Stimulated activated CD8-positive, alpha-beta memory T cell treated with anti-CD3 and anti-CD28 coated beads, Interleukin-7, amount 100 ng/mL, for 4 hours (primary cell): Measurements from ENCODE around the gene TNFAIP8L1.
"Not testable (repeated sequence)": the region's sequence is repeated elsewhere in the genome, so short reads cannot be mapped to it uniquely, and the experiment has no call there.

Source experiments
- DNase-seq, 2 donors: peaks; one replicate each; pipeline ENCODE4 v3.0.0-alpha.2; 2020; ENCODE audit warnings: low read depth in 2 of 2

The TNFAIP8L1 gene

DNA sequence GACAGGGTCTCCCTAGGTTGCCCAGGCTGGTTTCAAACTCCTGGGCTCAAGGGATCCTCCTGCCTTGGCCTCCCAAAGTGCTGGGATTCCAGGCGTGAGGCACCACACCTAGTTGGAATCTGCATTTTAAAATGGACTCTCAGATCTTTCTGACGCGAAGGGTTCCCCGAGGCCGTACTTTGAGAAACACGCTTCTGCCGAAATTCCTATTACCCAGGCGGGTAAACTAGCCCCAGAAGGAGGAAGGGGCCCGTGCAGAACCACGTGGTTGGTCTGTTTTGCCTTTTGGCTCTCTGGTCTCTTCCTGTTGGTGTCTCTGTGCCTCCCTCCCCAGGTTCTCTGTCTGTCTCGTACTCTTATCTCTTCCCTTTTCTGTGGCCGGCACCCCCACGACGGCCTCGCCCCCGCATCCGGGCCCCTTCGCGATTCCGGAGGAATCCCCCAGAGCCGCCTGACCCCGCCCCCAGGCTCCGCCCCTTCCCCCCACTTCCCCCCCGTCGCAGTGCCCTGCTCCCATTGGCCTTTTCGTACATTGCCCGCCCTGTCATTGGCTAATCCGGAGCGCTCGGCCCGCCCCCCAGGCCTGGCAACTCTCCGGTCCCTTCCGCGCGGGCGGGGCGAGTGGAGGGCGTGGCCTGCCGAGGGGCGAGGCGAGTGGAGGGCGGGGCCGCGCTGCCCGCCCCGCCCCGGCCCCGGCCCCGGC lies at the start of gene TNFAIP8L1:
Gene TNFAIP8L1 (plus strand): TSS at position 689 of the 703 bp plus-strand sequence. CDS start 12,354 bp downstream, outside the sequence.
- DNase-seq: peak; percentile 99

DNA sequence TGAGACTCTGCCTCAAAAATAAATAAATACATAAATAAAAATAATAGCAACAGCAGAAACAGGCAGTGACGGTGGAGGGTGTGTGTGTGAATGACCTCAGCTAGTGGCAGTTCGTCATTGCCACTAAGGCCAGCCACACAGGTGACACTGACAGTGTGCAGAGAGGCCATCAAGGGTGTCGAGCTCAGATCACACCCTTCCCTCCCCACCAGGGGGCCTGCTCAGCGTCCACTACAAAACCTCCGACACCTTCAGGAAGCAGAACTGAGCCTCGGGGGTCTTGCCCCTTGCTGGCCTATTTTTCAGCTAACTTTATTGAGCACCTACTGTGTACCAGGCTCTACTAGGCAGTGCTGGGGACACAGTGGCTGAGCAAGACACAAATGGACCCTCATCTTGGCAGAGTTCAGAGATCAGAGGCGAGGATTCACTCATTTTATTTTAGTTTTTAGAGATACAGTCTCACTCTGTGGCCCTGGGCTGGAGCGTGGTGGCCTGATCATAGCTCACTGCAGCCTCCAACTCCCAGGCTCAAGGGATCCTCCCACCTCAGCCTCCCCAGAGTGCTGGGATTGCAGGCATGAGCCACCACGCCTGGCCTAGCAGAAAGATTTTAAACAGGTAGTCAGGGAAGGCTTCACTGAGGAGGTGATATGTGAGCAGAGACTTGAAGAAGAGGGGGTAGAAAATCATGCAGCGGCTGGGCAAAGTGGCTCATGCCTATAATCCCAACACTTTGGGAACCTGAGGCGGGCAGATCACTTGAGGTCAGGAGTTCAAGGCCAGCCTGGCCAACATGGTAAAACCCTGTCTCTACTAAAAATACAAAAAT lies 49.5 kb upstream of the TNFAIP8L1 start:
- DNase-seq: no peak

DNA sequence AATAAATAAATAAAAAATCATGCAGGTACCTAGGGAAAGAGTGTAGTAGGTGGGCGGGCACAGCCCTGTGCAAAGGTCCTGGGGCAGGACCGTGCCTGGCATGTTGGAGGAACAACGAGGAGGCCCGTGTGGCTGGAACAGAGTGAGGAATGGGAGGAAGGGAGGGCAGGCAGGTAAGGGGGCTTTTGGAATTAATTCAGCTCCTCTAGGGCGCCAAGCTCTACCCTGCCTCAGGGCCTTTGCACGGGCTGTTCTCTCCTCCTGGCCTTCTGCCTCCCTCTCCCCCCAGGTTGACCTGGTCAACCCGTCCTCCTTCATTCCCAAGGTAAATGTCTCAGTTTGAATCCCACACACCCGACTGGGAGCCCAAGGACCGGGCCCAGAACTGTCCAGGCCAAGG lies 48.8 kb upstream of the TNFAIP8L1 start:
- DNase-seq: no peak

DNA sequence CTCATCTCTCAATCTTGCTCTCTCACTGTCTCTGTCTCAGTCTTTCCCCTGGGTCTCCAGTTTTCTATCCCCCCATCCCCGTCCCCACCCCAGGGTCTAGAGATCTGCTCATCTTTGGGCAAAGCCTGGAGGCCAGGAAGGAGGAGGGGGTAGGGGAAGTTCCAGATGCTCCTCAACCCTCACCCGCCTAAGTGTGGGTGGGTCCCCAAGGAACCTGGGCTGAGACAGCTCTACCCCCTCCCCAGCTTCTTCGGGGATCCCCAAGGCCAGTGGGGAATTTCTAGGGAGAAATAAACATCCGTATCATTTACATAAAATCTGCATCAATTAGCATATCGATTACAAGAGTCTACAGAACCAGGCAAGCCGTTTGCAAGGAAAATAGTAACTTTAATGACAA lies 48.0 kb upstream of the TNFAIP8L1 start:
- DNase-seq: no peak

DNA sequence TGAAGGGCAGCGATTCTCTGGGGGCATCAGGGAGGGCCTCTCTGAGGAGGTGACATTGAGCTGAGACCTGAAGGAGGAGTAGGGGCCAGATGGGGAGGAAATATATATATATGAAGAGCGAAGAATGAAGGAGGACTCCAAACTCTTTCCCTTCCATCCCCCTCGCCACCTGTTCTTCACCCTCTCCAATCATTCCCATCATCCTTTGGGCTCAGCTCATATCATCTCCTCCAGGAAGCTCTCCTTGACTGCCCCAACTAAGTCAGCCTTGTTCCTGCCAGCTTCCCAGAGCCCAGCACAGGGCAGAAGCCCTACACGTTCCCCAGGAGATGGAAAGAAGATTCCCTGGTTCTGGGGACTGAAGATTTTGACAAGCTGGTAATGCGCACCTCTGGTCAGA lies 46.9 kb upstream of the TNFAIP8L1 start:
- DNase-seq: no peak

DNA sequence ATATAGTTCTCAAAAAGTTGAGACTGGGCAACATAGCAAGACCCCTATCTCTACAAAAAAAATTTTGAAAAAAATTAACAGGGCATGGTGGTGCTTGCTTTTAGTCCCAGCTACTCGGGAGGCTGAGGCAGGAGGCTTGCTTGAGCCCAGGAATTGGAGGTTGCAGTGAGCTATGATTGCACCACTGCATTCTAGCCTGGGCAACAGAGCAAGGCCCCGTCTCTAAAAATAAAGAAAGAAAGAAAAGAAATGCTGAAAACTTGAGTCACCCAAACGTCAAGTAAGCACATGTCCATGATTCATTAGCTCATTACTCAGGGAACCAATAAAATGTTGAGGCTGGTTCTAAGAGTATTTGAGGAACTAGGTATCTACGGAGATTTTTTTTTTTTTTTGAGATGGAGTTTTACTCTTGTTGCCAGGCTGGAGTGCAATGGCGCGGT lies 45.9 kb upstream of the TNFAIP8L1 start:
- no peak for DNase-seq

DNA sequence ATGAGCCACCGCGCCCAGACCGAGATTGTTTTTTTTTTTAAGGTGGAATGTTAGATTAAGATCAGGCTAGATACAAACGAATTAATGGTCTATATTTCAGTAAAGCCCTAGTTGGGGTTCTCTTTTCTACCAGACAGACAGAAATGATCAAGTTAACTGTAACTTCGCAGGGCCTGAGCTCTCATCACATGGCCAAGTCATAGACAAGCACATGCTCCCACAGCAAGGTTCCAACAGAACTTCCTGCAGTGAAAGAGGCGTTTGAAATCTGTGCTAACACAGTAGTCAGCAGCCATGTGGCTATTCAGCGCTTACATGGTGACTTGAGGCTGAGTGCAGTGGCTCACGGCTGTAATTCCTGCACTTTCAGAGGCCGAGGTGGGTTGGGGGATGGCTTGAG lies 45.1 kb upstream of the TNFAIP8L1 start:
- DNase-seq: no peak

DNA sequence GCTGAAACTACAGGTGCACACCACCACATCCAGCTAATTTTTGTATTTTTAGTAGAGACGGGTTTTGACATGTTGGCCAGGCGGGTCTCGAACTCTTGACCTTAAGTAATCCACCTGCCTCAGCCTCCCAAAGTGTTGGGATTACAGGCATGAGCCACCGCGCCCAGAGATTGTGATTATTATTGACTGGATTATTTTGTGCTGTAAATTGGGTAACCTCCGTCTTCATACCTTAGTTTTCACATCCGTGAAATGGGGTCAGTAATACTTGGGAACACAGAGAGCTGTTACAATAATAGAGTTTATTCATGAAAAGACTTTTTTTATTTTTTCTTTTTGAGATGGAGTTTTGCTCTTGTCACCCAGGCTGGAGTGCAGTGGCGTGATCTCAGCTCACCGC lies 44.2 kb upstream of the TNFAIP8L1 start:
- DNase-seq: not testable (repeated sequence)

DNA sequence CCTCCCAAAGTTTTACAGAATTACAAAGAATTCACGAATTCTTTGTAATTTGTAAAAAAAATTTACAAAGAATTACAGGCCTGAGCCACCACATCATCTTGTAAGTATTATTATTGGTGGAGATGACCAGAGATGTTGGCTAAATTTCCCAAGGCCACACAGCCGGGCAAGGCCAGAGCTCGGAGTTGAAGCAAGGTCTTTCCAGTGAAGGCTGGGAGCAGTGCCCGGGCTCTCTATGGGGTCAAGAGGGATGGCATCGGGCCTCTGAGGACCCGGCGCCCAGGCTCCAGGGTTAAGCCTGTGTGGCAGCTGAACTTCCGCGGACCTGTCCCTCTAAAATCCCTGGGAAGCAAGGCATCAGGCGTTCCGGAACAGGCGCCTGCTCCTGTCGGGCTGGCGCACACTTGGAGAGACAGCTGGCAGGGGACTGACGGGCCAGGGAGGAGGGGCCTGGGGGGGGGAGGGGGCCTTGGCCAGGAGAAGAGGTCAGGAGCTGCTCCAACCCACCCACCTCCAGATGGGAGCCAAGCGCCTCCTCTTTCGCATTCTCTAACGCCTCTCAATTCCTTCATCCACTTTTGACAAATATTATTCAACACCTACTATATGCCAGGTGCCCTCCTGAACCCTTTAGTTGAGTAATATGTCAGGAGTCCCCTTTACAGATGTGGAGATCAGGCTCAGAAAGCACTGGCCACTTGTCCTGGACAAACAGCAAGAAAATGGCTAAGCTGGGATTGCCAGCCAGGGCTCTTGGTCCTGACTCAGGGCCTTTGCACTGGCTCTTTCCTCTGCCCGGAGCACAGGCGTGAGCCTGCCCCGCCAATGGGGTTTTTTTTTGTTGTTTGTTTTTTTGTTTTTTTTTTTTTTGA lies 43.0 kb upstream of the TNFAIP8L1 start:
- DNase-seq: no peak

DNA sequence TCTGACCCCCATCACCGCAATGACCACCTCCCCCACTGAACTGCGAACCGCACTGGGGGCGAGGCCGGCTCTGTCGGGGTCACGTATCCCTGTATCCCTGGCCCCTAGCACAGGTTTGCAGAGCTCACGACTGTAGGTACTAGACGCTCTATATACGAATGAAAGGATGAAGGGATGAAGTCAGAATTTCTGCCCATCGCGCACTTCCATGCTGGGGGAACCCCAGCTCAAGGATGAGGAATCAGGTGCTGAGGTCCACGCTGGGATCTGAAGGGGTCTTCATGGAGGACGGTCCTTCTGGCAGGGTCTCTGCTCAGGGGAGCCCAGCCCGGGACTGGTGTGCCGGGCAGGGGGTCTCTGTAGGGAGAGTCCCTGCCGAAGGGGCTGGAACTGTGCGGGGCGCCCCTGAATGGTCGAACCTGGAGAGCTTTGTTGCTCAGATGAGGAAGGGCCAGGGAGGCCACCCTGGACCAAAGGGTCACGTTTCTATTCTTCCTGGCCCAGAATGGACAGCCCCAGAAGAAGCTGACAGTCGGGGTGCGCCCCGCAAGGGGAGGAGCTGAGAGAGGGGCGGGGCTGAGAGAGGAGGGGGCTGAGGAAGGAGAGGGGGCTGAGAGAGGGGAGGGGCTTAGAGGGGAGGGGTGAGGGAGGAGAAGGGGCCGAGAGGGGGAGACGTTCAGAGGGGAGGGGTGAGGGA lies 41.9 kb upstream of the TNFAIP8L1 start:
- no peak for DNase-seq

DNA sequence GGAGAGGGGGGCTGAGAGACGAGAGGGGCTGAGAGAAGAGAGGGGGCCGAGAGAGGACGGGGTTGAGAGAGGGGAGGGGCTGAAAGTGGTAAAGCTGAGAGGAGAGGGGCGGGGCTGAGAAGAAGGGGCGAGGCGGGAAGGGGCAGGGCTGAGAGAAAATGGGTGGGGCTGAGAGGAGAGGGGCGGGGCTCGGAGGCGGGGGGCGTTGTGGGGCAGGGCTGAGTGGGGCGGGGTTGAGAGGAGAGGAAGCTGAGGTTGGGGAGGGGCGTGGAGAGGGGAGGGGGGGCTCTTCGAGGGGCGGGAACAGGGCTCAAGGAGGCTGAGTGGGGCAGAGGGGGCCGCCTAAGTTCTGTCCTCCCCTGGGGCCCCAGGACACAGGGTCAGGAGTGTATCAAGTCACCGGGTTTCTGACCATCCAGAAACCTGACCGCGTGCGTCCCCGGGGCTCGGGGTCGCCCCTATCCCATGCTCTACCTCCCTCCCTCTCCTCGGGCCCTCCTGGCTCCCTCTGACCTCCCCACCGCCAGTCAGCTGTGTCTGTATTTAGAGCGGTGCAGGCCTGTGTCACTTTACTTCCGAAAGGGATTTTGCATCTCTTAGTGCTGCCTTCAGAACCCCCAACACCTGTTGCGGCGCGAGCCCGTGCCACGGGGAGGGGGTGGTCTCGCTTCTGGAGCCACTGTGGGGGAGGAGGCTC lies 41.2 kb upstream of the TNFAIP8L1 start:
- peak; percentile 8 to 31 for DNase-seq

DNA sequence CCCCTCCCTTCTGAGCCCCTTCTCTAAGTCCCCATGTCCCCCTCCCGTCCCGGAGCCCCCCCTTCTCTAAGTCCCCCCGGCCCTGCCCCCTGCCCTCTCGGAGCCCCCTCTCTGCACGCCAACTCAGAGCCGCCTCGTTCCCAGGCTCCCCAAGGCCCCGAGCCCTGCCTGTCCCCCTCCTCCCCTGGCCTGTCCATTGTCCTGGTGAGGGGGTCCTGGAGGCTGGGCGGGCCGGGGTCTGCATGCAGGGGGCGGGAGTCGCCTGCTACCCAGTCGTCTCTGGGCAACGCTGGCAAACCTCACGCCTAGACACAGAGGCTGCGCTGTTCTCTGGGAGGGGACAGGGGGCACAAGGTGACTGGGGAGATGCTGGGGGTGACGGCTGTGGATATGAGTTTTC lies 40.6 kb upstream of the TNFAIP8L1 start:
- DNase-seq: no peak

DNA sequence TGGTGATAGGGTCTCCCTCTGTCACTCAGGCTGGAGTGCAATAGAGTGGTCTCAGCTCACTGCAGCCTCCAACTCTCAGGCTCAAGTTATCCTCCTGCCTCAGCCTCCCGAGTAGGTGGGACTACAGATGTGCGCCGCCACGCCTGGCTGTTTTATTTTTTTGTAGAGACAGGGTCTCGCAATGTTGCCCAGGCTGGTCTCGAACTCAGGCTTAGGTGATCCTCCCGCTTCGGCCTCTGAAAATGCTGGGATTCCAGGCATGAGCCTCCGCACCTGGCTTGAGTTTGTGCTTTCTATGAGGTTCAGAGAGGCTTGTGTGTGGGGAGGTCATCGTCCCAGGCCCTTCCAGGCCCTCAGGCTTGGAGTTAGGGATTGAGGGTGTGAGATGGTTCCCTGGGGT lies 39.2 kb upstream of the TNFAIP8L1 start:
- DNase-seq: no peak

DNA sequence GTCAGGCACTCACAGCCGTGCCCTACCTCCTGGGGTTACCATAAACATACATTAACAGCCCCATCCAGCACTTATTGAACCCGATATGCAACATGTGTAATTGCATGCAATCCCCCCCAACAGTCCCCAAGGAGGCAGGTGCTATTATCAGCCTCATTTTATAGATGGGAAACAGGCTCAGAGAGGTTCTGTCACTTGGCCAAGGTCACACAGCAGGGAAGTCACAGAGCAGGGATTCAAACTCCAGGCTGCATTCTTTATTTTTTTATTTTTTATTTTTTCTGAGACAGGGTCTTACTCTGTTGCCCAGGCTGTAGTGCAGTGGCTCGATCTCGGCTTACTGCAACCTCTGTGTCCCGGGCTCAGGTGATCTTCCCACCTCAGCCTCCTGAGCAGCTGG lies 38.4 kb upstream of the TNFAIP8L1 start:
- no peak for DNase-seq

DNA sequence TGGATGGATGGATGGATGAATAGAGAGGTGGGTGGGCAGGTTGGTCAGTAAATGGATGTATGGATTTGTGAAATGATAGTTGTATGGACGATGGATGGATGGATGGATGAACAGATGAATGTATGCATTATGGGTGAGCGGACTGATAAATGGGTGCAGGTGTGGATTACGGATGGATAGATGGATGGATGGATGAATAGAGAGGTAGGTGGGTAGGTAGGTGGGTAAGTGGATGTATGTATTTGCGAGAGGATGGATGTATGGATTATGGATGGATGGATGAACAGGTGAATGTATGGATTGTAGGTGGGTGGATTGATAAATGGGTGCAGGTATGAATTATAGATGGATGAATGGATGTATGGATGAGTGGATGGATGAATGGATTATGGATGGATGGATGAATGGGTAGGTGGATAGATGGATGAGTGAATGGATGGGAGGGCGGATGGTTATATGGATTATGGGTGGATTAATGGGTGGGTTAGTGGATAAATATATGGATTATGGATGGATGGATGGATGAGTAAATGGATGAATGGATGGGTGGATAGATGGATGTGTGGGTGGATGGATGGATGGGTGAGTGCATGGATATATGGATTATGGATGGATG lies 37.0 kb upstream of the TNFAIP8L1 start:
- DNase-seq: no peak

DNA sequence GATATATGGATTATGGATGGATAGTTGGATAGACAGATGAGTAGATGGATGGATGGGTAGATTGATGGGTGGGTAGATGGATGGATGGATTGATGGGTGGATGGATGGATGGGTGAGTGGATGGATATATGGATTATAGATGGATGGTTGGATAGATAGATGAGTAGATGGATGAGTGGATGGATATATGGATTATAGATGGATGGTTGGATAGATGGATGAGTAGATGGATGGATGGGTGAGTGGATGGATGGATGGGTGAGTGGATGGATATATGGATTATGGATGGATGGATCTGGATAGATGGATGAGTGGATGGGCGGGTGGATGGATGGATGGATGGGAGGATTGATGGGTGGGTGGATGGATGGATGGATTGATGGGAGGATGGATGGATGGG lies 36.4 kb upstream of the TNFAIP8L1 start:
- DNase-seq: no peak

DNA sequence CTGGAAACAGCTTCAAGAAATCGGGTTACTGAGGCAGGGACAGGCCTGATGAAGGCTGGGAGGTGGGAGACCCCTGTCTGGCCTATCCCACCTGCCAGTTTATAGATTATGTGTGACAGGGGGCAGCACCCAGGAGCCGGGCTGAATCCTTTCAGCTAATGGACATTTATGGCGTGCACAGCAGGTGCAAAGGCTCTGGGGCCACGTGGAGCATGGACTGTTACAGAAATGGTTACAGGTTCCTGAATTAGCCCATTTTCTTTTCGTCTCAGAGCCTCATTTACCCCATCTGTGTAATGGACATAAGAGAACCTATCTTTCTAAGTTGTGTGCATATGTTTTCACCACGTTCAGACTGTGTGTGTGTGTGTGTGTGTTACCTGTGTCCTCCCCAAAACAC lies 34.4 kb upstream of the TNFAIP8L1 start:
- no peak for DNase-seq

DNA sequence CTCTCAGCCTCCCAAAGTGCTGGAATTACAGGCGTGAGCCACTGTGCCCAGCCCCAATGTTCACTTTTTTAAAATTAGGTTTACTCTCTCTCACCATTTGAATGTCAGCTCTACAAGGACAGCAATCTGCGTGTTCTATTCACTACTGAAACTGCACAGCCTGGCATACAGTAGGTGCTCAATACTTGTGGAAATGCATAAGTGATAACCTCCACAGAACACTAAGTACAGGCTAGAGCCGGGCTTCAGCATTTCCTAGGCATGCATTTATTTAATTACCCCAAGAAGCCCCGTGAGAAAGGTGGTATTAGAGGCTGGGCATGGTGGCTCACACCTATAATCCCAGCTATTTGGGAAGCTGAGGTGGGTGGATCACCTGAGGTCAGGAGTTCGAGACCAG lies 33.1 kb upstream of the TNFAIP8L1 start:
- no peak for DNase-seq

DNA sequence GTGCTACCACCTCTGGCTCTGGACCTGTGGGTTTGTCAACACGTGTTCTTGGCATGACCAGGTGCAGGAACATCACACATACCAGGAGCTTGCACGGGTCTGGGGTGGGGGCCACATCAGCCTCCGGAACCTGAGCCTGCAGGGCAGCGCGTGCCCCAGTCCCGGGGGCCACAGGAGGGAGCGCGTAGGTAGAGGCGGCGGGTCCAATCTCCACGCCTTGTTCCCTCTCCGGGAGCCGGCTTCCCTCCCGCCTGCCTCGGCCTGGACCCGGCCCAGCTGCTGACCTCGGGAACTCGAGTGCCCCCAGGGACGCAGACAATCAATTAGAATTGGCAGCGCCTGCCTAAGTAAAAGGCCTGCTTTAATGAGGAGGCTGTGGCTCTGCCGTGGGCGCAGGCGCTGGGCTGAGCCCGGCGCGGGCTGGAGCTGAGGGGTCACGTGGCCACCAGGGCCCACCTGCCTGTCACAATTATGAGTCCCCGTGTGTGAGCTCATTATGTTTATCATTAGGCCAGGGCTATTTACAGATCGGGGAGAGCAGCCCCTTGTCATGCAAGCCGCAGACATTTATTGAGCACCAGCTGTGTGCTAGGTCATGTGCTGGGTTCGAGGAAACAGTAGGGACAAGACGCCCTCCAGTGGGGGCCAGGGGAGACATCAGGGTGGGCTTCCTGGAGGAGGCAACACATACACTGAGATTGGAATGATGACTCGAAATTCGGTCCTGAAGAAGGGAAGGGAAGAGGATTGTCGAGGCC lies 32.2 kb upstream of the TNFAIP8L1 start:
- DNase-seq: no peak
